Endodermal cell (in vitro differentiated cells): ENCODE measurements around the gene TAL1. TPM values are rescaled to one million over a fixed set of nuclear protein-coding genes. Genes with fewer than 3 reads are reported as not detected.

Experiments used
- DNase-seq: peaks from one replicate; pipeline ENCODE4 v3.0.0-alpha.2; 2017
- H3K27ac ChIP-seq: 2 replicates; pipeline ENCODE4 v1.5.1; 2013; ENCODE audit warnings: mild to moderate bottlenecking, low read depth, low read length, moderate library complexity
- H3K27me3 ChIP-seq: 2 replicates; pipeline ENCODE4 v1.6.1; 2013; ENCODE audit warnings: mild to moderate bottlenecking, low read length, moderate library complexity; ENCODE audit not compliant: insufficient read depth, control insufficient read depth, poor library complexity, severe bottlenecking
- H3K36me3 ChIP-seq: 2 replicates; pipeline ENCODE4 v1.7.0; 2013; ENCODE audit warnings: mild to moderate bottlenecking, low read length, moderate library complexity; ENCODE audit not compliant: control insufficient read depth, insufficient read depth
- H3K4me1 ChIP-seq: one replicate; pipeline ENCODE4 v1.7.0; 2013; ENCODE audit warnings: low read length; ENCODE audit not compliant: control insufficient read depth, insufficient read depth
- H3K4me3 ChIP-seq: 2 replicates; pipeline ENCODE4 v1.5.1; 2013; ENCODE audit warnings: mild to moderate bottlenecking, low read length, moderate library complexity
- H3K9ac ChIP-seq: 2 replicates; pipeline ENCODE4 v1.6.1; 2013; ENCODE audit warnings: mild to moderate bottlenecking, low read length, moderate library complexity; ENCODE audit not compliant: poor library complexity, severe bottlenecking; ENCODE audit errors: extremely low read depth
- H3K9me3 ChIP-seq: 2 replicates; pipeline ENCODE4 v1.6.1; 2013; ENCODE audit warnings: mild to moderate bottlenecking, low read length, moderate library complexity; ENCODE audit not compliant: control insufficient read depth
- H3K27ac Mint-ChIP-seq: 2 replicates; pipeline ENCODE4 v1.8.0; 2020; ENCODE audit warnings: mixed read lengths
- H3K27me3 Mint-ChIP-seq: 2 replicates; pipeline ENCODE4 v1.8.0; 2021; ENCODE audit warnings: mild to moderate bottlenecking, mixed read lengths; ENCODE audit not compliant: insufficient read depth
- H3K36me3 Mint-ChIP-seq: 2 replicates; pipeline ENCODE4 v1.8.0; 2020; ENCODE audit warnings: low read depth, mixed read lengths
- H3K4me1 Mint-ChIP-seq: 2 replicates; pipeline ENCODE4 v1.8.0; 2020; ENCODE audit warnings: mixed read lengths
- H3K4me3 Mint-ChIP-seq: 2 replicates; pipeline ENCODE4 v1.8.0; 2020; ENCODE audit warnings: mild to moderate bottlenecking, moderate library complexity, mixed read lengths
- H3K9me3 Mint-ChIP-seq: 2 replicates; pipeline ENCODE4 v1.8.0; 2020; ENCODE audit warnings: mild to moderate bottlenecking, mixed read lengths
- CTCF ChIP-seq: fragments of 200-600 bp; sonication (generic); conservative IDR thresholded peaks from 2 replicates; pipeline ENCODE4 v1.5.0; 2021; ENCODE audit warnings: antibody characterized with exemption, mild to moderate bottlenecking
- WGBS, 2 experiments: methylation state at CpG; one replicate each; pipeline versions ENCODE4 v1.1.5 to v1.1.7; 2013; ENCODE audit warnings: missing lambda C conversion rate in 2 of 2, mixed read lengths in 1 of 2; ENCODE audit not compliant: insufficient coverage in 1 of 2, insufficient read length in 1 of 2; 5-methylcytosine and 5-hydroxymethylcytosine counted together
- total RNA-seq, 2 donors: library from RNA; stranded (reverse); fragmentation: NEBNext Ultra II Directional in 1 of 2; extraction: Animal tissue kit (Norgen Biotek cat#: 25700) in 1 of 2; gene quantifications; 2 replicates in 1 of 2; 3 replicates in 1 of 2; pipeline ENCODE4 v1.2.1, GENCODE V29; 2021

The TAL1 gene
- total RNA-seq, 2 donors from 2014 or later, result 0.04 TPM; not detected in 1

- H3K4me3 Mint-ChIP-seq, result no peak overlapping the region
Measured at GRCh38 chr1:47224676-47225399, 7.2 kb downstream of the TAL1 start.

GRCh38 chr1:47223921-47224675 is 7.9 kb downstream of the TAL1 start:
- no peaks in the 10 kb centered on the region for H3K36me3 Mint-ChIP-seq
- TF ChIP-seq CTCF, result no peak
- DNase-seq, result peak; percentile 52

More at GRCh38 chr1:47224676-47225399, 7.2 kb downstream of the TAL1 start:
- Histone ChIP-seq H3K4me1 (no peaks in the 10 kb centered on the region), H3K4me3 (no peak overlapping the region), H3K27me3 (peaks cover 99% of the 10 kb centered on the region), H3K9me3 (no peaks in the 10 kb centered on the region), H3K9ac (no peak overlapping the region), H3K27ac (no peak overlapping the region), H3K36me3 (no peaks in the 10 kb centered on the region)
- H3K27ac Mint-ChIP-seq, result no peak overlapping the region
- peaks cover 43% of the 10 kb centered on the region for H3K27me3 Mint-ChIP-seq
- H3K36me3 Mint-ChIP-seq, result no peaks in the 10 kb centered on the region
- 2 to 4% methylated on average over 10 to 30 of the region's 30 CpGs for WGBS, 2 experiments
- no peak for TF ChIP-seq CTCF
- peak; percentile 74 for DNase-seq
- H3K9me3 Mint-ChIP-seq, result no peaks in the 10 kb centered on the region
- H3K4me1 Mint-ChIP-seq, result peaks cover 12% of the 10 kb centered on the region

GRCh38 chr1:47223174-47223920 is 8.7 kb downstream of the TAL1 start:
- Histone ChIP-seq H3K27ac (no peak overlapping the region), H3K9ac (no peak overlapping the region), H3K4me1 (no peaks in the 10 kb centered on the region), H3K27me3 (peaks cover 93% of the 10 kb centered on the region), H3K4me3 (no peak overlapping the region), H3K9me3 (no peaks in the 10 kb centered on the region), H3K36me3 (no peaks in the 10 kb centered on the region)
- DNase-seq, result peak; percentile 49
- TF ChIP-seq CTCF, result no peak
- Mint-ChIP-seq H3K4me3 (no peak overlapping the region), H3K9me3 (no peaks in the 10 kb centered on the region), H3K4me1 (peaks cover 5% of the 10 kb centered on the region), H3K36me3 (no peaks in the 10 kb centered on the region), H3K27ac (no peak overlapping the region), H3K27me3 (peaks cover 41% of the 10 kb centered on the region)
- WGBS, 2 experiments, result 54 to 55% methylated on average over 7 to 10 of the region's 10 CpGs

More at GRCh38 chr1:47223921-47224675, 7.9 kb downstream of the TAL1 start:
- Histone ChIP-seq H3K4me1 (no peaks in the 10 kb centered on the region), H3K9me3 (no peaks in the 10 kb centered on the region), H3K27me3 (peaks cover 93% of the 10 kb centered on the region), H3K4me3 (no peak overlapping the region), H3K9ac (no peak overlapping the region), H3K36me3 (no peaks in the 10 kb centered on the region), H3K27ac (no peak overlapping the region)
- peaks cover 6% of the 10 kb centered on the region for H3K4me1 Mint-ChIP-seq
- no peaks in the 10 kb centered on the region for H3K9me3 Mint-ChIP-seq
- H3K4me3 Mint-ChIP-seq, result no peak overlapping the region
- WGBS, 2 experiments, result 8 to 22% methylated on average over 2 to 8 of the region's 9 CpGs
- H3K27me3 Mint-ChIP-seq, result peaks cover 41% of the 10 kb centered on the region
- H3K27ac Mint-ChIP-seq, result no peak overlapping the region
